ENCODE results near the gene DENND1B.

The DENND1B gene

GRCh38 chr1:197738927-197739326 lies 36.4 kb downstream of the DENND1B start:
- Histone ChIP-seq H4K20me1 (no peaks in the 10 kb centered on the region), H3K27ac (no peak overlapping the region), H3K36me3 (0 out of 22 replicates have a peak, but pooled peaks cover 0 to 5% (median 0%) of the 10 kb centered on the region in 11 experiments), H3K9ac (no peak overlapping the region), H3K4me3 (no peak overlapping the region), H3K4me2 (no peak overlapping the region), H3K27me3 (no peaks in the 10 kb centered on the region), H3K9me3 (replicated peaks in 1 of 11) (peaks cover 0 to 10% (median 0%) of the 10 kb centered on the region in 11 experiments; a peak in 5 of 22 replicates), H3K4me1 (no peaks in the 10 kb centered on the region)
- no peak for TF ChIP-seq Cebpa-rat (IDR thresholded peaks at IDR 0.05)

GRCh38 chr1:197737916-197738315 lies 37.4 kb downstream of the DENND1B start:
- H3K27me3 ChIP-seq = no peaks in the 10 kb centered on the region
- no peak overlapping the region for H3K4me2 ChIP-seq
- H3K9me3 ChIP-seq (replicated peaks in 1 of 11) = peaks cover 0 to 6% (median 0%) of the 10 kb centered on the region in 11 experiments; a peak in 1 of 22 replicates
- 0 out of 22 replicates have a peak, but pooled peaks cover 0 to 5% (median 0%) of the 10 kb centered on the region in 11 experiments for H3K36me3 ChIP-seq
- TF ChIP-seq Cebpa-rat (IDR thresholded peaks at IDR 0.05) = no peak
- no peaks in the 10 kb centered on the region for H4K20me1 ChIP-seq
- H3K4me1 ChIP-seq = no peaks in the 10 kb centered on the region
- no peak overlapping the region for H3K4me3 ChIP-seq
- no peak overlapping the region for H3K9ac ChIP-seq
- no peak overlapping the region for H3K27ac ChIP-seq

GRCh38 chr1:197736685-197737084 lies 38.6 kb downstream of the DENND1B start:
- H3K27ac ChIP-seq = no peak overlapping the region
- H3K4me1 ChIP-seq = no peaks in the 10 kb centered on the region
- no peaks in the 10 kb centered on the region for H4K20me1 ChIP-seq
- 0 out of 22 replicates have a peak, but pooled peaks cover 0 to 5% (median 0%) of the 10 kb centered on the region in 11 experiments for H3K36me3 ChIP-seq
- peaks cover 0 to 6% (median 0%) of the 10 kb centered on the region in 11 experiments; a peak in 1 of 22 replicates for H3K9me3 ChIP-seq (replicated peaks in 1 of 11)
- TF ChIP-seq Cebpa-rat (IDR thresholded peaks at IDR 0.05) = no peak
- no peaks in the 10 kb centered on the region for H3K27me3 ChIP-seq
- no peak overlapping the region for H3K4me2 ChIP-seq
- no peak overlapping the region for H3K9ac ChIP-seq
- no peak overlapping the region for H3K4me3 ChIP-seq

- Histone ChIP-seq H3K27ac (no peak overlapping the region), H3K36me3 (0 out of 22 replicates have a peak, but pooled peaks cover 0 to 5% (median 0%) of the 10 kb centered on the region in 11 experiments), H4K20me1 (no peaks in the 10 kb centered on the region), H3K4me1 (no peaks in the 10 kb centered on the region), H3K4me2 (no peak overlapping the region), H3K4me3 (no peak overlapping the region), H3K9me3 (replicated peaks in 1 of 11) (peaks cover 0 to 6% (median 0%) of the 10 kb centered on the region in 11 experiments; a peak in 1 of 22 replicates), H3K9ac (no peak overlapping the region), H3K27me3 (no peaks in the 10 kb centered on the region)
- no peak for TF ChIP-seq Cebpa-rat (IDR thresholded peaks at IDR 0.05)
Measured at GRCh38 chr1:197735461-197735860, 39.8 kb downstream of the DENND1B start.

GRCh38 chr1:197733324-197733723 lies 42.0 kb downstream of the DENND1B start:
- Histone ChIP-seq H3K27me3 (no peaks in the 10 kb centered on the region), H3K9me3 (replicated peaks in 1 of 11) (peaks cover 0 to 6% (median 0%) of the 10 kb centered on the region in 11 experiments; a peak in 1 of 22 replicates), H3K36me3 (0 out of 22 replicates have a peak, but pooled peaks cover 0 to 5% (median 0%) of the 10 kb centered on the region in 11 experiments), H3K4me2 (no peak overlapping the region), H3K9ac (no peak overlapping the region), H3K4me1 (no peaks in the 10 kb centered on the region), H3K27ac (no peak overlapping the region), H4K20me1 (no peaks in the 10 kb centered on the region), H3K4me3 (no peak overlapping the region)
- no peak for TF ChIP-seq Cebpa-rat (IDR thresholded peaks at IDR 0.05)

GRCh38 chr1:197732187-197732586 lies 43.1 kb downstream of the DENND1B start:
- TF ChIP-seq Cebpa-rat (IDR thresholded peaks at IDR 0.05) = no peak
- Histone ChIP-seq H3K4me2 (no peak overlapping the region), H4K20me1 (no peaks in the 10 kb centered on the region), H3K27me3 (no peaks in the 10 kb centered on the region), H3K9ac (no peak overlapping the region), H3K9me3 (replicated peaks in 1 of 11) (peaks cover 0 to 7% (median 0%) of the 10 kb centered on the region in 11 experiments; a peak in 2 of 22 replicates), H3K36me3 (0 out of 22 replicates have a peak, but pooled peaks cover 0 to 5% (median 0%) of the 10 kb centered on the region in 11 experiments), H3K4me1 (no peaks in the 10 kb centered on the region), H3K4me3 (no peak overlapping the region), H3K27ac (no peak overlapping the region)

- Histone ChIP-seq H3K4me2 (no peak overlapping the region), H3K4me1 (no peaks in the 10 kb centered on the region), H3K9me3 (replicated peaks in 1 of 11) (peaks cover 0 to 12% (median 1%) of the 10 kb centered on the region in 11 experiments; a peak in 10 of 22 replicates), H3K36me3 (0 out of 22 replicates have a peak, but pooled peaks cover 0 to 5% (median 0%) of the 10 kb centered on the region in 11 experiments), H3K9ac (no peak overlapping the region), H3K27me3 (no peaks in the 10 kb centered on the region), H3K4me3 (no peak overlapping the region), H4K20me1 (no peaks in the 10 kb centered on the region), H3K27ac (no peak overlapping the region)
- TF ChIP-seq Cebpa-rat (IDR thresholded peaks at IDR 0.05) = no peak
Measured at GRCh38 chr1:197731449-197731848, 43.8 kb downstream of the DENND1B start.

GRCh38 chr1:197725976-197726375 lies 49.3 kb downstream of the DENND1B start:
- H3K4me3 ChIP-seq = no peak overlapping the region
- no peak overlapping the region for H3K27ac ChIP-seq
- H3K4me2 ChIP-seq = no peak overlapping the region
- no peak overlapping the region for H3K9ac ChIP-seq
- no peaks in the 10 kb centered on the region for H3K27me3 ChIP-seq
- TF ChIP-seq Cebpa-rat (IDR thresholded peaks at IDR 0.05) = no peak
- no peaks in the 10 kb centered on the region for H4K20me1 ChIP-seq
- H3K4me1 ChIP-seq = no peaks in the 10 kb centered on the region
- H3K36me3 ChIP-seq = peaks cover 0 to 7% (median 0%) of the 10 kb centered on the region in 11 experiments; a peak in 2 of 22 replicates
- peaks cover 16 to 25% (median 19%) of the 10 kb centered on the region in 11 experiments; a peak in 21 of 22 replicates for H3K9me3 ChIP-seq (replicated peaks in 1 of 11)

GRCh38 chr1:197725044-197725443 lies 50.2 kb downstream of the DENND1B start:
- H3K27ac ChIP-seq = no peak overlapping the region
- H3K4me1 ChIP-seq = no peaks in the 10 kb centered on the region
- H3K4me3 ChIP-seq = no peak overlapping the region
- no peak overlapping the region for H3K9ac ChIP-seq
- peaks cover 0 to 7% (median 0%) of the 10 kb centered on the region in 11 experiments; a peak in 2 of 22 replicates for H3K36me3 ChIP-seq
- no peak overlapping the region for H3K4me2 ChIP-seq
- no peaks in the 10 kb centered on the region for H3K27me3 ChIP-seq
- H3K9me3 ChIP-seq (replicated peaks in 1 of 11) = peaks cover 16 to 25% (median 19%) of the 10 kb centered on the region in 11 experiments; a peak in 21 of 22 replicates
- H4K20me1 ChIP-seq = no peaks in the 10 kb centered on the region
- no peak for TF ChIP-seq Cebpa-rat (IDR thresholded peaks at IDR 0.05)

- no peak overlapping the region for H3K9ac ChIP-seq
- no peak overlapping the region for H3K27ac ChIP-seq
- no peak for TF ChIP-seq Cebpa-rat (IDR thresholded peaks at IDR 0.05)
- H3K4me1 ChIP-seq = no peaks in the 10 kb centered on the region
- H3K4me2 ChIP-seq = no peak overlapping the region
- no peaks in the 10 kb centered on the region for H4K20me1 ChIP-seq
- no peaks in the 10 kb centered on the region for H3K36me3 ChIP-seq
- no peak overlapping the region for H3K4me3 ChIP-seq
- no peaks in the 10 kb centered on the region for H3K27me3 ChIP-seq
- no peaks in the 10 kb centered on the region for H3K9me3 ChIP-seq (replicated peaks in 1 of 11)
Measured at GRCh38 chr1:197715806-197716205, 59.5 kb downstream of the DENND1B start.
